Progenitor cell of endocrine pancreas (in vitro differentiated cells): ENCODE results near the gene PRDM11. TPM values are rescaled to one million over a fixed set of nuclear protein-coding genes. Genes with fewer than 3 reads are reported as not detected.
A peak's percentile ranks its signal among the peaks of the same experiment; 100 is the strongest.

Experiments
- DNase-seq: peaks from one replicate; pipeline ENCODE4 v3.0.0; 2021; ENCODE audit warnings: low spot score; ENCODE audit not compliant: unreplicated experiment
- H3K27ac Mint-ChIP-seq: 2 replicates; pipeline ENCODE4 v1.8.0; 2021; ENCODE audit warnings: mild to moderate bottlenecking, moderate library complexity, mixed read lengths
- H3K27me3 Mint-ChIP-seq: 2 replicates; pipeline ENCODE4 v1.8.0; 2021; ENCODE audit warnings: mixed read lengths
- H3K36me3 Mint-ChIP-seq: 2 replicates; pipeline ENCODE4 v1.8.0; 2022; ENCODE audit warnings: mixed read lengths; ENCODE audit not compliant: insufficient read depth
- H3K4me1 Mint-ChIP-seq: 2 replicates; pipeline ENCODE4 v1.8.0; 2021; ENCODE audit warnings: low read depth, mixed read lengths
- H3K4me3 Mint-ChIP-seq: 2 replicates; pipeline ENCODE4 v1.8.0; 2021; ENCODE audit warnings: low read depth, mild to moderate bottlenecking, moderate library complexity, mixed read lengths
- H3K9me3 Mint-ChIP-seq: 2 replicates; pipeline ENCODE4 v1.8.0; 2021; ENCODE audit warnings: low read depth, mixed read lengths
- total RNA-seq: library from RNA; stranded (reverse); gene quantifications from 2 replicates; pipeline ENCODE4 v1.2.1, GENCODE V29; 2021
- TF ChIP-seq, protein P1 (sequence below): fragments of 200-600 bp; sonication (generic); IDR thresholded peaks from one replicate; pipeline ENCODE4 v1.5.0; 2021; ENCODE audit warnings: antibody characterized with exemption, mild to moderate bottlenecking; ENCODE audit not compliant: unreplicated experiment

The PRDM11 gene
- total RNA-seq, 1 donor from 2014 or later, result 27.1 TPM

DNA sequence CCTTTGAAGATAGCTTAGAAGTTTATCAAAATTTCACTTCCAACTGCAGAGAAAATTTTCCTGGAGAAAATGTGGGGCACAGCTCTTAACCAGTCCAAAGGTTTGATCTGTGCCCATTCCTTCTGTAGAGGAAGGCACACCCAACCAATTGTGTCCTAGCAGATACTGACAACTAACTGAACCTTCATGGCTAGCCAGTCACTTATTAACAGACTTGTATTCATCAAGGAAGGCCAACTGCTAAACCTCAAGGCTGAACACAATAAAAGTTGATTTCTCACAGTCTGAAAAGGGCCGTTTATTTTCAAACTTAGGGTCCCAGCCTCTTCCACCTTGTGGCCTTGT lies 120.2 kb downstream of the PRDM11 start:
- TF ChIP-seq, protein P1, sequence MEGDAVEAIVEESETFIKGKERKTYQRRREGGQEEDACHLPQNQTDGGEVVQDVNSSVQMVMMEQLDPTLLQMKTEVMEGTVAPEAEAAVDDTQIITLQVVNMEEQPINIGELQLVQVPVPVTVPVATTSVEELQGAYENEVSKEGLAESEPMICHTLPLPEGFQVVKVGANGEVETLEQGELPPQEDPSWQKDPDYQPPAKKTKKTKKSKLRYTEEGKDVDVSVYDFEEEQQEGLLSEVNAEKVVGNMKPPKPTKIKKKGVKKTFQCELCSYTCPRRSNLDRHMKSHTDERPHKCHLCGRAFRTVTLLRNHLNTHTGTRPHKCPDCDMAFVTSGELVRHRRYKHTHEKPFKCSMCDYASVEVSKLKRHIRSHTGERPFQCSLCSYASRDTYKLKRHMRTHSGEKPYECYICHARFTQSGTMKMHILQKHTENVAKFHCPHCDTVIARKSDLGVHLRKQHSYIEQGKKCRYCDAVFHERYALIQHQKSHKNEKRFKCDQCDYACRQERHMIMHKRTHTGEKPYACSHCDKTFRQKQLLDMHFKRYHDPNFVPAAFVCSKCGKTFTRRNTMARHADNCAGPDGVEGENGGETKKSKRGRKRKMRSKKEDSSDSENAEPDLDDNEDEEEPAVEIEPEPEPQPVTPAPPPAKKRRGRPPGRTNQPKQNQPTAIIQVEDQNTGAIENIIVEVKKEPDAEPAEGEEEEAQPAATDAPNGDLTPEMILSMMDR, result no peak
- peaks cover 7% of the 10 kb centered on the region for H3K36me3 Mint-ChIP-seq
- H3K27me3 Mint-ChIP-seq, result peaks cover 3% of the 10 kb centered on the region
- DNase-seq, result no peak
- H3K4me3 Mint-ChIP-seq, result no peak overlapping the region
- peaks cover 6% of the 10 kb centered on the region for H3K9me3 Mint-ChIP-seq
- no peak overlapping the region for H3K27ac Mint-ChIP-seq
- peaks cover 30% of the 10 kb centered on the region for H3K4me1 Mint-ChIP-seq

DNA sequence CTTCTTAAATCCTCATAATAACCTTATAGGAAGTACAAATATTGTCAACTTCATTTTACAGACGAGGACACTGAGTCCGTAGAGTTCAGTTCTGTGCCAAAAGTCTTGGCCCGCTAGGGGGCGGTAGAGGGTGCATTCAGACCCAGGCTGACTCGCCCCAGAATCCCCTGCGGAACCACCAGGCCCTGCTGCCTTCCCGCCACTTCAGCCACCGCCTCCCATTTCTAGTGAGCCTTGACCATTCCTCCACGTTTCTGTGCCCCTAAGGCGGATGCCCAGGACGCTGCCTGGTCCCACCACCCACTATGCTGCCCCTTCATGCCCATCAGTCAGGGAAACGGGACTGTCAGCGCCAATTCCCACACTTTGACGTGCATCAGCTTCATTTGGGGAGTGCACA lies 120.6 kb downstream of the PRDM11 start:
- peaks cover 30% of the 10 kb centered on the region for H3K4me1 Mint-ChIP-seq
- no peak for DNase-seq
- no peak overlapping the region for H3K4me3 Mint-ChIP-seq
- peaks cover 7% of the 10 kb centered on the region for H3K36me3 Mint-ChIP-seq
- H3K27ac Mint-ChIP-seq, result no peak overlapping the region
- peaks cover 3% of the 10 kb centered on the region for H3K27me3 Mint-ChIP-seq
- TF ChIP-seq, protein P1, result peak; percentile 52
- peaks cover 6% of the 10 kb centered on the region for H3K9me3 Mint-ChIP-seq

DNA sequence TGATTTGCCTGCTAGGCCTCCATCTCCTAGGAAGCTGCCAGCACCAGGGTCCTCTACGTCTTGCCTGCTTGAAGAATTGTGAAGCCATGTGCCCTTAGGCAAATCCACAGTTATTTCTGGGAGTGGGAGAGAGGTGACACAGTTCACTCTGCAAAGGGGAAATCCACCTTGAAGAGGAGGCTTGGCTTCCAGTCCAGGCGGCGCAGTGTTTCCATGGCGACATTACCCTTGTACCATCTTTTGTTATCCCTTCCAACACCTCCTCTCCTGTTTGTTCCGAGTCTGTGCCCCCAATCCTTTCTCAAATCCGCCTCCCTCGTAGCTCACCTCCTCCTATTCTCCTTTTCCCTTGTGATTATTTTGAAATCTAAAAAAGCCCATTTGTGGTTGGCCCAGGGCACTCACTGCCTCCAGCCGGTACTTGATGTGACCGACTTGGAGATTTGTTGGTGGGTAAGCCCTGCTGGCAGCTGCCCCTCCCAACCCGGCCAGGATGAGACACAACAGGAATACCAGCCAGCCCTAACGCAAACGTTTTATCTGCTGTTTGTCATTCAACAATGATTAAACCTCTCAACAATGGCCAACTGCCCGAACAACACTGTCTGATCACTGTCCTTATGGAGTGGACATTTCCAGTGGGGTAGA lies 121.3 kb downstream of the PRDM11 start:
- peaks cover 7% of the 10 kb centered on the region for H3K36me3 Mint-ChIP-seq
- DNase-seq, result no peak
- peaks cover 4% of the 10 kb centered on the region for H3K27me3 Mint-ChIP-seq
- peaks cover 30% of the 10 kb centered on the region for H3K4me1 Mint-ChIP-seq
- no peak overlapping the region for H3K27ac Mint-ChIP-seq
- H3K4me3 Mint-ChIP-seq, result no peak overlapping the region
- peaks cover 6% of the 10 kb centered on the region for H3K9me3 Mint-ChIP-seq
- TF ChIP-seq, protein P1, result no peak

DNA sequence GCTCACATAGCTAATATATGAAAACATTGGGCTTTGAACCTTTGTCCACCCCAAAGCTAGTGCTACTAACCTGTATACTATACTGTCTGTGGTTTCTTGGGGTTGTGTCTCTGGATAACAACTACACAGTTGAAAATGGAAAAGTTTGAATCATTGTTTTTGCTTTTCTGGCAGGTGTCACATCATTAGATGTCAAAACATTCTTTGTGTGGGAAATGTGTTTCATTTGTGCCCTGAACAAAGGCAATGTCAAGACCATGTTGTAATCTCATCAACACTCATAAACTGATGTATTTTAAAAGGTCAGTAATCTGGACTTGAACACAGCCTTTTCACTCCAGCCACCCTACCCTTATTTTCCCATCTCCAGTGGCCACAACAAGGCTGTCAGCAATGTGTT lies 123.2 kb downstream of the PRDM11 start:
- Mint-ChIP-seq H3K27ac (no peak overlapping the region), H3K4me1 (peaks cover 26% of the 10 kb centered on the region), H3K4me3 (no peak overlapping the region), H3K27me3 (peaks cover 11% of the 10 kb centered on the region), H3K9me3 (peaks cover 6% of the 10 kb centered on the region), H3K36me3 (peaks cover 6% of the 10 kb centered on the region)
- no peak for DNase-seq
- TF ChIP-seq, protein P1, result no peak

DNA sequence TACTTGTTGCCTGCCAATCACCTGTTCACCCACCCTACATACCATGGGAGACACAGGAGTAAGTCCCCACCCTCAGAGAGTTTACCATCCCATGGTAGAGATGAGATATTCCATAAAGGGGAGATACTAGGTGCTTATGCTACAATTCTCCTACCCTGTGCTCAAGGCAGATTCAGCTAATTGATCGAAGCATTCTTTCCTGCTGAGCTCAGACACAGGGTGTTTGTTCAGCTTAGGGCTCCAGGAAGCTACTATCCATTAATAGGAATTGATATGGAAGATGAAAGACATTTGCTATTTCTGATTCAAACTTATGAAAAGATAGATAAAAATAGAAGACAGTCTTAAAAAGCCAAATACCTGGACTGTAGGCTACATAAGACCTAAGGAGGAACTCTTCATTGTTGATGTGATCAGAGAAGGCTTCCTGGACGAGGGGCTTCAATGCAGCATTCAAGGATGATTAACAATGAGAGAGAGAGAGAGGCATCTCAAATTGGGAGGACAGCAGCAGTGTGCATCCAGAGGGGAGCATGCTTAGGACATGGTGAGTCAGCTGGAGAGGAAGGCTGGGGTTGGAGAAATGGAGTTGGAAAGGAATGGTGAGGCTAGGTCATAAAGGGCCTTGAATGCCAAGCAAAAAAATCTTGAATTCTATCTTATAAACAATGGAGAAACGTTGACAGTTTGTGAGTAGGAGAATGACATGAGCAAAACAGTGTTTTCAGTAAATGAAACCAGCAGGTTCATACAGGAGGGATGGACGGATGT lies 124.7 kb downstream of the PRDM11 start:
- H3K4me1 Mint-ChIP-seq, result peaks cover 22% of the 10 kb centered on the region
- no peak overlapping the region for H3K4me3 Mint-ChIP-seq
- peaks cover 5% of the 10 kb centered on the region for H3K36me3 Mint-ChIP-seq
- H3K9me3 Mint-ChIP-seq, result peaks cover 3% of the 10 kb centered on the region
- TF ChIP-seq, protein P1, result no peak
- H3K27me3 Mint-ChIP-seq, result peaks cover 12% of the 10 kb centered on the region
- peak overlapping the region; percentile 2 for H3K27ac Mint-ChIP-seq
- no peak for DNase-seq
